HEK293 (cell line): ENCODE measurements around the gene PABPN1L.

Experiments
- CTCF ChIA-PET: fragments of 350-600 bp; formaldehyde crosslinking; extraction: SDS; loops from one replicate; lab custom pipeline; 2021; ENCODE audit warnings: antibody characterized with exemption; lab: Yijun Ruan, JAX
- POLR2A ChIA-PET: fragments of 300-600 bp; formaldehyde crosslinking; extraction: SDS; loops from one replicate; lab custom pipeline; 2020; ENCODE audit warnings: antibody characterized with exemption, inconsistent platforms; lab: Yijun Ruan, JAX
- H3K27ac ChIP-seq: fragments of 200-500 bp; sonication (Bioruptor generic); 2 replicates; pipeline ENCODE4 v1.5.1; 2014; ENCODE audit warnings: low read depth, low read length, control low read depth, inconsistent platforms; ENCODE audit errors: extremely low read depth
- H3K36me3 ChIP-seq, 2 experiments: fragments of 200-500 bp in 1 of 2; sonication (Bioruptor generic) in 1 of 2; 1 replicate in 1 of 2; 2 replicates in 1 of 2; pipeline ENCODE4 v1.5.1; 2014 to 2017; ENCODE audit warnings: inconsistent platforms in 2 of 2, low read length in 2 of 2; ENCODE audit not compliant: control insufficient read depth in 2 of 2, insufficient read depth in 1 of 2
- H3K4me1 ChIP-seq: fragments of 200-500 bp; sonication (Bioruptor generic); 2 replicates; pipeline ENCODE4 v1.5.1; 2014; ENCODE audit warnings: mild to moderate bottlenecking, low read length, inconsistent platforms; ENCODE audit not compliant: control insufficient read depth, insufficient read depth
- H3K4me3 ChIP-seq: 2 replicates; pipeline ENCODE4 v1.5.1; 2011; ENCODE audit warnings: low read depth, mild to moderate bottlenecking, control low read depth, low read length, moderate library complexity
- H3K9me3 ChIP-seq: fragments of 200-500 bp; sonication (Bioruptor generic); 2 replicates; pipeline ENCODE4 v1.5.1; 2014; ENCODE audit warnings: low read depth, low read length, inconsistent platforms; ENCODE audit not compliant: control insufficient read depth, insufficient read depth
- EGR2 ChIP-seq: fragments of 450-650 bp; formaldehyde crosslinking; IDR thresholded peaks from 2 replicates; pipeline ENCODE4 v1.5.1; 2016; ENCODE audit warnings: low read depth, missing biosample characterization, missing genetic modification characterization
- FEZF1 ChIP-seq: fragments of 450-650 bp; formaldehyde crosslinking; IDR thresholded peaks from 2 replicates; pipeline ENCODE4 v1.5.1; 2016; ENCODE audit warnings: missing biosample characterization, missing genetic modification characterization
- GLI2 ChIP-seq: fragments of 450-650 bp; formaldehyde crosslinking; IDR thresholded peaks from 2 replicates; pipeline ENCODE4; 2017; ENCODE audit warnings: missing biosample characterization, missing genetic modification characterization, low read depth, borderline replicate concordance
- GLI4 ChIP-seq: fragments of 450-650 bp; formaldehyde crosslinking; IDR thresholded peaks from 2 replicates; pipeline ENCODE4 v1.5.1; 2016; ENCODE audit warnings: missing biosample characterization, missing genetic modification characterization
- HOXD13 ChIP-seq: sonication (generic); formaldehyde crosslinking; IDR thresholded peaks from 2 replicates; pipeline ENCODE4 v1.8.0; 2022; ENCODE audit warnings: missing genetic modification reagents, borderline replicate concordance
- KLF8 ChIP-seq: fragments of 450-650 bp; formaldehyde crosslinking; IDR thresholded peaks from 2 replicates; pipeline ENCODE4 v1.5.1; 2016; ENCODE audit warnings: missing biosample characterization, missing genetic modification characterization
- REPIN1 ChIP-seq: fragments of 450-650 bp; formaldehyde crosslinking; IDR thresholded peaks from 2 replicates; pipeline ENCODE4 v1.5.1; 2017; ENCODE audit warnings: missing biosample characterization, missing genetic modification characterization, low read depth
- SCRT1 ChIP-seq: fragments of 450-650 bp; formaldehyde crosslinking; IDR thresholded peaks from 2 replicates; pipeline ENCODE4 v1.5.1; 2016; ENCODE audit warnings: missing biosample characterization, missing genetic modification characterization, borderline replicate concordance
- SETDB1 ChIP-seq: IDR thresholded peaks from one replicate; pipeline ENCODE4 v1.6.1; 2017; ENCODE audit warnings: mild to moderate bottlenecking, low read length, moderate library complexity, mixed read lengths; ENCODE audit not compliant: insufficient read length
- SP7 ChIP-seq: fragments of 450-650 bp; formaldehyde crosslinking; IDR thresholded peaks from 2 replicates; pipeline ENCODE4 v1.5.1; 2016; ENCODE audit warnings: missing biosample characterization, missing genetic modification characterization
- ZBTB48 ChIP-seq: fragments of 450-650 bp; formaldehyde crosslinking; IDR thresholded peaks from 2 replicates; pipeline ENCODE4 v1.5.1; 2016; ENCODE audit warnings: missing biosample characterization, missing genetic modification characterization
- ZFHX2 ChIP-seq: fragments of 450-650 bp; formaldehyde crosslinking; conservative IDR thresholded peaks from 2 replicates; pipeline ENCODE4 v1.5.1; 2016; ENCODE audit warnings: missing biosample characterization, missing genetic modification characterization
- ZNF184 ChIP-seq: fragments of 450-650 bp; IDR thresholded peaks from 2 replicates; pipeline ENCODE4 v1.5.1; 2018; ENCODE audit warnings: missing biosample characterization, mild to moderate bottlenecking, missing genetic modification characterization
- ZNF19 ChIP-seq: fragments of 450-650 bp; formaldehyde crosslinking; IDR thresholded peaks from 2 replicates; pipeline ENCODE4; 2016; ENCODE audit warnings: missing biosample characterization, missing genetic modification characterization, low read depth
- ZNF26 ChIP-seq: fragments of 450-650 bp; formaldehyde crosslinking; IDR thresholded peaks from 2 replicates; pipeline ENCODE4 v1.5.1; 2016; ENCODE audit warnings: missing biosample characterization, missing genetic modification characterization
- ZNF280D ChIP-seq: fragments of 450-650 bp; formaldehyde crosslinking; IDR thresholded peaks from 2 replicates; pipeline ENCODE4 v1.5.1; 2016; ENCODE audit warnings: missing biosample characterization, missing genetic modification characterization
- ZNF398 ChIP-seq: fragments of 450-650 bp; formaldehyde crosslinking; IDR thresholded peaks from 2 replicates; pipeline ENCODE4 v1.5.1; 2017; ENCODE audit warnings: missing biosample characterization, missing genetic modification characterization
- ZNF658 ChIP-seq: fragments of 450-650 bp; formaldehyde crosslinking; IDR thresholded peaks from 2 replicates; pipeline ENCODE4; 2016; ENCODE audit warnings: missing biosample characterization, missing genetic modification characterization
- ZNF777 ChIP-seq: fragments of 450-650 bp; formaldehyde crosslinking; IDR thresholded peaks from 2 replicates; pipeline ENCODE4 v1.5.1; 2017; ENCODE audit warnings: missing biosample characterization, missing genetic modification characterization, borderline replicate concordance
- ZSCAN16 ChIP-seq: fragments of 450-650 bp; formaldehyde crosslinking; IDR thresholded peaks from 2 replicates; pipeline ENCODE4 v1.5.1; 2016; ENCODE audit warnings: missing biosample characterization, missing genetic modification characterization

The PABPN1L gene

GRCh38 chr16:88847654-88848053 lies 18.8 kb downstream of the PABPN1L start:
- no peaks in the 10 kb centered on the region for H3K4me1 ChIP-seq
- H3K9me3 ChIP-seq = no peaks in the 10 kb centered on the region
- no peak overlapping the region for H3K27ac ChIP-seq
- no peaks in the 10 kb centered on the region for H3K36me3 ChIP-seq
- ChIA-PET POLR2A (no interaction called here), CTCF (no interaction called here)
- no peak overlapping the region for H3K4me3 ChIP-seq
- no peak for TF ChIP-seq GLI2 (tag by site-specific recombination)
- TF ChIP-seq GLI4 (tag by site-specific recombination) = no peak
- no peak for TF ChIP-seq ZNF26 (tag by site-specific recombination)
- no peak for TF ChIP-seq ZSCAN16 (tag by site-specific recombination)
- TF ChIP-seq ZNF398 (tag by site-specific recombination) = no peak
- no peak for TF ChIP-seq FEZF1
- no peak for TF ChIP-seq SCRT1 (tag by site-specific recombination)
- TF ChIP-seq HOXD13 (CRISPR knock-in tag) = no peak
- no peak for TF ChIP-seq ZNF658 (tag by site-specific recombination)
- TF ChIP-seq ZNF280D = no peak
- no peak for TF ChIP-seq REPIN1
- no peak for TF ChIP-seq SETDB1
- TF ChIP-seq EGR2 (tag by site-specific recombination) = no peak
- no peak for TF ChIP-seq ZNF184 (tag by site-specific recombination)
- TF ChIP-seq SP7 (tag by site-specific recombination) = no peak
- TF ChIP-seq ZNF19 (tag by site-specific recombination) = no peak

- CTCF ChIA-PET = no interaction called here
- Histone ChIP-seq H3K9me3 (no peaks in the 10 kb centered on the region), H3K27ac (no peak overlapping the region), H3K36me3 (no peaks in the 10 kb centered on the region), H3K4me3 (no peak overlapping the region), H3K4me1 (no peaks in the 10 kb centered on the region)
- peak; percentile 68; the same call in 1 of the 2 replicates for TF ChIP-seq EGR2 (tag by site-specific recombination)
- TF ChIP-seq ZFHX2 = peak; percentile 64
- no peak for TF ChIP-seq ZNF777 (tag by site-specific recombination)
- no peak for TF ChIP-seq ZBTB48 (tag by site-specific recombination)
- no peak for TF ChIP-seq KLF8
- POLR2A ChIA-PET = interaction anchor here (0.8 kb wide), 1 partner anchor 11 kb away, joined by 3 read pairs; the partner anchor contains the start of genes GALNS and TRAPPC2L
Measured at GRCh38 chr16:88846088-88846487, 20.4 kb downstream of the PABPN1L start.
